HG02970 (cell line): ENCODE results near the gene TMEM255A.
"Not testable (repeated sequence)": the region's sequence is repeated elsewhere in the genome, so short reads cannot be mapped to it uniquely, and the experiment has no call there.

Experiments
- ATAC-seq: cut with Tn5 transposase; IDR thresholded peaks from one replicate; pipeline ENCODE4 v1.9.1; 2021; ENCODE audit warnings: mild to moderate bottlenecking, moderate library complexity, moderate number of reproducible peaks; ENCODE audit not compliant: unreplicated experiment, low FRiP score

The TMEM255A gene

GRCh38 chrX:120310861-120311726 lies at the start of gene TMEM255A:
TMEM255A (minus strand) TSS chrX:120311461; CDS start chrX:120311309, 152 bp downstream.
- no peak for ATAC-seq

- no peak for ATAC-seq
These were observed 47.6 kb upstream of the TMEM255A start for GRCh38 chrX:120358737-120359456.

- no peak for ATAC-seq
These were observed 45.9 kb upstream of the TMEM255A start for GRCh38 chrX:120357186-120357585.

GRCh38 chrX:120356084-120356483 lies 44.8 kb upstream of the TMEM255A start:
- no peak for ATAC-seq

- ATAC-seq: no peak
These were observed 39.3 kb upstream of the TMEM255A start for GRCh38 chrX:120350450-120351138.

GRCh38 chrX:120344566-120344965 lies 33.3 kb upstream of the TMEM255A start:
- not testable (repeated sequence) for ATAC-seq

GRCh38 chrX:120336899-120337298 lies 25.6 kb upstream of the TMEM255A start:
- ATAC-seq: no peak

GRCh38 chrX:120335289-120335688 lies 24.0 kb upstream of the TMEM255A start:
- no peak for ATAC-seq

- ATAC-seq: no peak
These were observed 23.3 kb upstream of the TMEM255A start for GRCh38 chrX:120334603-120335002.

GRCh38 chrX:120334151-120334550 lies 22.9 kb upstream of the TMEM255A start:
- no peak for ATAC-seq

- no peak for ATAC-seq
These were observed 21.1 kb upstream of the TMEM255A start for GRCh38 chrX:120332394-120332793.

GRCh38 chrX:120331116-120331515 lies 19.9 kb upstream of the TMEM255A start:
- ATAC-seq: no peak

- no peak for ATAC-seq
These were observed 10.4 kb upstream of the TMEM255A start for GRCh38 chrX:120321520-120322281.

GRCh38 chrX:120318411-120318810 lies 7.2 kb upstream of the TMEM255A start:
- ATAC-seq: no peak

GRCh38 chrX:120316587-120317283 lies 5.5 kb upstream of the TMEM255A start:
- no peak for ATAC-seq

GRCh38 chrX:120315776-120316175 lies 4.5 kb upstream of the TMEM255A start:
- ATAC-seq: no peak

- no peak for ATAC-seq
These were observed 434 bp upstream of the TMEM255A start for GRCh38 chrX:120311727-120312063.

GRCh38 chrX:120309873-120310705 lies 1.2 kb downstream of the TMEM255A start:
- ATAC-seq: no peak
